Tibial nerve (tissue), 4 donors: ENCODE data around the gene CANT1.

Source experiments
- EP300 ChIP-seq, 2 donors: sonication (generic); formaldehyde crosslinking; IDR thresholded peaks; one replicate each; pipeline ENCODE4 v1.6.1; 2017; ENCODE audit warnings: antibody characterized with exemption in 2 of 2, mild to moderate bottlenecking in 1 of 2
- POLR2A ChIP-seq, 2 donors: fragments of 450-650 bp; IDR thresholded peaks; one replicate each; pipeline ENCODE4 v1.6.1; 2017; ENCODE audit warnings: antibody characterized with exemption in 2 of 2, mild to moderate bottlenecking in 2 of 2, moderate library complexity in 2 of 2
- TF ChIP-seq, protein P1 (sequence below), 5 experiments: fragments of 200-600 bp in 3 of 5; fragments of 450-650 bp in 2 of 5; sonication (generic) in 3 of 5; IDR thresholded peaks; one replicate each; pipeline ENCODE4 v1.5.1; 2016 to 2019; ENCODE audit warnings: antibody characterized with exemption in 5 of 5, mild to moderate bottlenecking in 3 of 5, moderate library complexity in 2 of 5

DNA sequence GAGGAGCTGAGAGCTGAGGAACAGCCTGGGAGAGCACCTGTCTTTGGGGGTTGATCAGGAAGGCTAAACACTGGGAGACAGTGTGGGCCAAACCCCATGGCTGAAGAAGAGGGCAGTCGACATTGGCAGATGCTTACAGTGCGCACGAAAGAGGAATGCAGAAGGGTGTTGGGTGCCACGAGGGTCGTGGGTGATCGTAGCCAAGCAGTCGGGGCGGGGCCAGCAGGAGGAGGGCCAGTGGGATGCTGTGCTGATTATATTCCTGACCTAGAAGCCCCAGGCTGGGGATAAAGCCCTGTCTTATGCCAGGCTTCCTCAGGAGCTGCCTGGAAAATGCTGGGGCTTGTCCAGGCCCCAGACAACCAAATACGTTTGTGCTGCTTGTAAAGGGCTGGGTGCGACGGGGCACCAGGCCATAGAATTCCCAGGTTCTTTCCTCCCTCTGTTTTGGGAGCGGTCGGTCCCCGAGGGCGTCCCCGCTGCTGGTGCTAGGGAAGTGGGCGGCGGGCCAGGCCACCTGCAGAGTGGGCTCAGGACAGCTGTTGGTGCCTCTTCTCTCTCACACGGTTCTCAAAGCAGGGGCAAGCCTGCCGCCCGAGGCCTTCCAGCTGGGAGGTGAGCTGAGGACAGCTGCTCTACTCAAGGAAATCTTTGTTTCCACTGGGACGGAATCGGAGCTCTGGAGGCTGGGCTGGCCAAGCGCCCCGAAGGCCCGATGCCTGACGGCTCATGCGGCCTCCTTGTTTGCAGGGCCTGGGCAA, 24.4 kb upstream of the CANT1 start:
- no peak for TF ChIP-seq POLR2A (IDR thresholded peaks at IDR 0.05)
- TF ChIP-seq, protein P1, sequence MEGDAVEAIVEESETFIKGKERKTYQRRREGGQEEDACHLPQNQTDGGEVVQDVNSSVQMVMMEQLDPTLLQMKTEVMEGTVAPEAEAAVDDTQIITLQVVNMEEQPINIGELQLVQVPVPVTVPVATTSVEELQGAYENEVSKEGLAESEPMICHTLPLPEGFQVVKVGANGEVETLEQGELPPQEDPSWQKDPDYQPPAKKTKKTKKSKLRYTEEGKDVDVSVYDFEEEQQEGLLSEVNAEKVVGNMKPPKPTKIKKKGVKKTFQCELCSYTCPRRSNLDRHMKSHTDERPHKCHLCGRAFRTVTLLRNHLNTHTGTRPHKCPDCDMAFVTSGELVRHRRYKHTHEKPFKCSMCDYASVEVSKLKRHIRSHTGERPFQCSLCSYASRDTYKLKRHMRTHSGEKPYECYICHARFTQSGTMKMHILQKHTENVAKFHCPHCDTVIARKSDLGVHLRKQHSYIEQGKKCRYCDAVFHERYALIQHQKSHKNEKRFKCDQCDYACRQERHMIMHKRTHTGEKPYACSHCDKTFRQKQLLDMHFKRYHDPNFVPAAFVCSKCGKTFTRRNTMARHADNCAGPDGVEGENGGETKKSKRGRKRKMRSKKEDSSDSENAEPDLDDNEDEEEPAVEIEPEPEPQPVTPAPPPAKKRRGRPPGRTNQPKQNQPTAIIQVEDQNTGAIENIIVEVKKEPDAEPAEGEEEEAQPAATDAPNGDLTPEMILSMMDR (IDR thresholded peaks at IDR 0.05), result no peak
- no peak for TF ChIP-seq EP300 (IDR thresholded peaks at IDR 0.05)
